Activated CD8-positive, alpha-beta memory T cell treated with anti-CD3 and anti-CD28 coated beads, Interleukin-2, amount 50 U/mL, for 1 hour (primary cell): ENCODE data around the gene HSDL1.

ENCODE experiments used
- DNase-seq: peaks from one replicate; pipeline ENCODE4 v3.0.0-alpha.2; 2020; ENCODE audit errors: extremely low read depth

HSDL1 gene

GRCh38 chr16:84107921-84108320, 37.1 kb downstream of the HSDL1 start:
- DNase-seq: no peak

- no peak for DNase-seq
Measured at GRCh38 chr16:84105948-84106740, 38.8 kb downstream of the HSDL1 start.

GRCh38 chr16:84105301-84105815, 39.6 kb downstream of the HSDL1 start:
- DNase-seq: no peak

GRCh38 chr16:84104231-84104630, 40.7 kb downstream of the HSDL1 start:
- no peak for DNase-seq

- no peak for DNase-seq
Measured at GRCh38 chr16:84103678-84104077, 41.3 kb downstream of the HSDL1 start.

GRCh38 chr16:84098939-84099338, 46.0 kb downstream of the HSDL1 start:
- no peak for DNase-seq

- DNase-seq: no peak
Measured at GRCh38 chr16:84096447-84097005, 48.5 kb downstream of the HSDL1 start.

- DNase-seq: no peak
Measured at GRCh38 chr16:84095466-84095865, 49.5 kb downstream of the HSDL1 start.

GRCh38 chr16:84093879-84094270, 51.1 kb downstream of the HSDL1 start:
- no peak for DNase-seq

- no peak for DNase-seq
Measured at GRCh38 chr16:84093120-84093878, 51.7 kb downstream of the HSDL1 start.

GRCh38 chr16:84091460-84091859, 53.5 kb downstream of the HSDL1 start:
- DNase-seq: no peak

- DNase-seq: no peak
Measured at GRCh38 chr16:84090211-84090610, 54.8 kb downstream of the HSDL1 start.

- peak; percentile 45 for DNase-seq
Measured at GRCh38 chr16:84088695-84089395, 56.1 kb downstream of the HSDL1 start.

- no peak for DNase-seq
Measured at GRCh38 chr16:84087466-84088151, 57.4 kb downstream of the HSDL1 start.

GRCh38 chr16:84087001-84087400, 58.0 kb downstream of the HSDL1 start:
- no peak for DNase-seq

GRCh38 chr16:84086341-84086740, 58.6 kb downstream of the HSDL1 start:
- DNase-seq: no peak

- DNase-seq: no peak
Measured at GRCh38 chr16:84085773-84086172, 59.2 kb downstream of the HSDL1 start.

GRCh38 chr16:84085271-84085667, 59.7 kb downstream of the HSDL1 start:
- DNase-seq: no peak

- peak; percentile 31 for DNase-seq
Measured at GRCh38 chr16:84084570-84085270, 60.3 kb downstream of the HSDL1 start.

GRCh38 chr16:84082835-84083569, 62.0 kb downstream of the HSDL1 start:
- no peak for DNase-seq
